ENCODE measurements around the gene WWOX. TPM values are rescaled to one million over a fixed set of nuclear protein-coding genes. Genes with fewer than 3 reads are reported as not detected.

WWOX gene
- total RNA-seq, 3 donors from 2014 or later (not counting 1 experiment from before 2014, with no cell fraction given), result 21.0 to 29.8 (median 27.0) TPM

DNA sequence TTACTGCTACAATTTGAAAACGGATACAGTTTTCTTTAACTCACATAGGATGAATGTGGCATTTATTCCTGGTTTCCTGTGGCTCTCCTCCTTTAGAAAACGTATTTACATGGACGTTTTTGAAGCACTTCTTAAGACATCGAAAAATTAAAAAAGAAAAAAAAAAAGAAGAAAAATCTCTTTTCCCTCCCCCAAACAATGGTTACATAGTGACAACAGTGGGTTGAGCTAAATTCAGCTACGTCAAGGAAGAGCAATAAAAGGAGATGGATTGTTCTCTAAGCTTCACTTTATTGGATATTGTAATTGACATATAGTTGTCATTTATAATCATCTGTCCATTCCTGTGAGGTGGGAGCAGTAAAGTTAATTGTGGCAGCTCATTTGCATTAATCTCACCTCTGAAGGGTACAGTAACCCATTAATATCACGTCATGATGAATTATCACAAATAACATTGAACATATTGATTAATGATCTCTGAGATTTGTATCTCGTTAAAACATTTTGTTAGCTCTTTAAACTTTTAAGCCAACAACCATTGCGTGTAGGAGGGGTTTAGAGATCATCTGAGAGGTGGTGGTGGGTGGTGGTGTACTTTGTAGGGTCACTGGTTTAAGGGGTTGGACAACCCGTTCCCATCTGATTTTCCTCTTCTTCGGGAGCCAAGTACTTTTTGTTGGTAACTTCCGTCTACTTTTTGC is 184.2 kb downstream of the WWOX start:
- Histone ChIP-seq H3K9me3 (ENCODE audit: control insufficient read depth, insufficient read depth, low read length) (no peaks in the 10 kb centered on the region), H3K36me3 (ENCODE audit: control insufficient read depth, insufficient read depth, low read length) (no peaks in the 10 kb centered on the region), H3K27ac (ENCODE audit: low read length) (no peak overlapping the region), H3K4me1 (ENCODE audit: control insufficient read depth, insufficient read depth, low read length) (no peaks in the 10 kb centered on the region), H3K4me3 (ENCODE audit: low read length) (no peak overlapping the region), H3K27me3 (ENCODE audit: control insufficient read depth, insufficient read depth, low read length) (no peaks in the 10 kb centered on the region)
- H3K4me3 Mint-ChIP-seq, result no peak overlapping the region
- DNase-seq (no peak), ATAC-seq (no peak)
- H3K27ac Mint-ChIP-seq, result no peak overlapping the region
- H3K9me3 Mint-ChIP-seq, result no peaks in the 10 kb centered on the region
- H3K36me3 Mint-ChIP-seq, result no peaks in the 10 kb centered on the region
- intact Hi-C loops (cut with micrococcal nuclease), result no loop called here
- no peaks in the 10 kb centered on the region for H3K27me3 Mint-ChIP-seq (ENCODE audit: low read depth in 2 of 2)
- 95% methylated on average over 6 of the region's 11 CpGs for WGBS (ENCODE audit: insufficient coverage)
- no peaks in the 10 kb centered on the region for H3K4me1 Mint-ChIP-seq
- TF ChIP-seq, protein P1, sequence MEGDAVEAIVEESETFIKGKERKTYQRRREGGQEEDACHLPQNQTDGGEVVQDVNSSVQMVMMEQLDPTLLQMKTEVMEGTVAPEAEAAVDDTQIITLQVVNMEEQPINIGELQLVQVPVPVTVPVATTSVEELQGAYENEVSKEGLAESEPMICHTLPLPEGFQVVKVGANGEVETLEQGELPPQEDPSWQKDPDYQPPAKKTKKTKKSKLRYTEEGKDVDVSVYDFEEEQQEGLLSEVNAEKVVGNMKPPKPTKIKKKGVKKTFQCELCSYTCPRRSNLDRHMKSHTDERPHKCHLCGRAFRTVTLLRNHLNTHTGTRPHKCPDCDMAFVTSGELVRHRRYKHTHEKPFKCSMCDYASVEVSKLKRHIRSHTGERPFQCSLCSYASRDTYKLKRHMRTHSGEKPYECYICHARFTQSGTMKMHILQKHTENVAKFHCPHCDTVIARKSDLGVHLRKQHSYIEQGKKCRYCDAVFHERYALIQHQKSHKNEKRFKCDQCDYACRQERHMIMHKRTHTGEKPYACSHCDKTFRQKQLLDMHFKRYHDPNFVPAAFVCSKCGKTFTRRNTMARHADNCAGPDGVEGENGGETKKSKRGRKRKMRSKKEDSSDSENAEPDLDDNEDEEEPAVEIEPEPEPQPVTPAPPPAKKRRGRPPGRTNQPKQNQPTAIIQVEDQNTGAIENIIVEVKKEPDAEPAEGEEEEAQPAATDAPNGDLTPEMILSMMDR (IDR thresholded peaks at IDR 0.05), result no peak

GRCh38 chr16:78284326-78284725 is 184.9 kb downstream of the WWOX start:
- H3K36me3 Mint-ChIP-seq, result no peaks in the 10 kb centered on the region
- Histone ChIP-seq H3K27me3 (ENCODE audit: control insufficient read depth, insufficient read depth, low read length) (no peaks in the 10 kb centered on the region), H3K4me1 (ENCODE audit: control insufficient read depth, insufficient read depth, low read length) (no peaks in the 10 kb centered on the region), H3K4me3 (ENCODE audit: low read length) (no peak overlapping the region), H3K9me3 (ENCODE audit: control insufficient read depth, insufficient read depth, low read length) (no peaks in the 10 kb centered on the region), H3K27ac (ENCODE audit: low read length) (no peak overlapping the region), H3K36me3 (ENCODE audit: control insufficient read depth, insufficient read depth, low read length) (no peaks in the 10 kb centered on the region)
- no peaks in the 10 kb centered on the region for H3K4me1 Mint-ChIP-seq
- no peaks in the 10 kb centered on the region for H3K9me3 Mint-ChIP-seq
- TF ChIP-seq, protein P1 (IDR thresholded peaks at IDR 0.05), result no peak
- DNase-seq (no peak), ATAC-seq (no peak)
- WGBS (ENCODE audit: insufficient coverage), result no CpG with 5 or more reads among the region's 1 CpG
- intact Hi-C loops (cut with micrococcal nuclease), result no loop called here
- H3K4me3 Mint-ChIP-seq, result no peak overlapping the region
- no peaks in the 10 kb centered on the region for H3K27me3 Mint-ChIP-seq (ENCODE audit: low read depth in 2 of 2)
- no peak overlapping the region for H3K27ac Mint-ChIP-seq

DNA sequence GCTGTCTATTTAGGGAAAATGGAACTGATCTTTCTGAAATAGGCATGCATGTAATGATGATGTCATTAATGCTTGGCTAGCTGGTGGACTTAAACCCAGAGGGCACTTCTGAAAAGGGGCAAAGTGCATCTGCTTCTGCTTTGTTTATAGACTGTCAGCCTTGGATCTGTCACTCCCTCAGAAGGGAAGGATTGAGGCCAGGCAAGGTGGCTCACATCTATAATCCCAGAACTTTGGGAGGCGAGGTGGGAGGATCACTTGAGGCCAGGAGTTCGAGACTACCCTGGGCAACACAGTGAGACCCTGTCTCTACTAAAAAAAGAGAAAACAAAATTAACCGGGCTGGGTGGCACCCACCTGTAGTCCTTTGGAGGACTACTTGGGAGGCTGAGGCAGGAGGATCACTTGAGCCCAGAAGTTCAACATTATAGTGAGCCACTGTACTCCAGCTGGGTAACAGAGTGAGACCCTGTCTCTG is 185.5 kb downstream of the WWOX start:
- WGBS (ENCODE audit: insufficient coverage), result 94% methylated on average over 3 of the region's 3 CpGs
- Mint-ChIP-seq H3K4me1 (no peaks in the 10 kb centered on the region), H3K9me3 (no peaks in the 10 kb centered on the region), H3K4me3 (no peak overlapping the region), H3K36me3 (no peaks in the 10 kb centered on the region), H3K27ac (no peak overlapping the region), H3K27me3 (ENCODE audit: low read depth in 2 of 2) (no peaks in the 10 kb centered on the region)
- TF ChIP-seq, protein P1 (IDR thresholded peaks at IDR 0.05), result no peak
- DNase-seq (no peak), ATAC-seq (no peak)
- intact Hi-C loops (cut with micrococcal nuclease), result no loop called here
- Histone ChIP-seq H3K36me3 (ENCODE audit: control insufficient read depth, insufficient read depth, low read length) (no peaks in the 10 kb centered on the region), H3K4me1 (ENCODE audit: control insufficient read depth, insufficient read depth, low read length) (no peaks in the 10 kb centered on the region), H3K9me3 (ENCODE audit: control insufficient read depth, insufficient read depth, low read length) (no peaks in the 10 kb centered on the region), H3K27ac (ENCODE audit: low read length) (no peak overlapping the region), H3K27me3 (ENCODE audit: control insufficient read depth, insufficient read depth, low read length) (no peaks in the 10 kb centered on the region), H3K4me3 (ENCODE audit: low read length) (no peak overlapping the region)

DNA sequence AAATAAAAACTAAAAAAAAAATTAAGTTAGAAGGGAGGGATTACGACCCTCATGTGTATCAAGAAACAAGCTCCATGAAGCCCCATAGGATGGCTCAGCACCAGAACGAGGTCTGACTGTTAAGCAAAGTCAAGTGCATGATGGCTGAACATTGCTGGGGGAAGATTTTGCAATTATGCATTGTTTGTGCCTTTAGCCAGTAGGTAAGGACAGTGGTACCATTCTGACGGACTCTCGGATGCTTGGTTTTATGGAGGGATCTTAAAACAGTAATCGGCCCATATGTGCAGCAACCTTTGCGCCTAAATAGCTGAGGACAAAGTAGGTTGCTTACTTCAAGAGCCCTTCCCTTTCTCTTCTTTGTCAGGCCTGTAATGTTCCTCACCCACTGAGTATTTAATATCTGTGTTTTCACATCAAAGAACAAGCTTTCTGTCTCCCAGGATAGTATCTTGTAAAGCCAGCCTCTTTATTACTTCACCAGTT is 186.0 kb downstream of the WWOX start:
- no peaks in the 10 kb centered on the region for H3K4me1 Mint-ChIP-seq
- WGBS (ENCODE audit: insufficient coverage), result 79% methylated on average over 6 of the region's 6 CpGs
- TF ChIP-seq, protein P1 (IDR thresholded peaks at IDR 0.05), result no peak
- DNase-seq, result no peak
- intact Hi-C loops (cut with micrococcal nuclease), result no loop called here
- H3K27ac ChIP-seq (ENCODE audit: low read length), result no peak overlapping the region
- no peak for ATAC-seq
- no peaks in the 10 kb centered on the region for H3K36me3 ChIP-seq (ENCODE audit: control insufficient read depth, insufficient read depth, low read length)
- H3K27me3 ChIP-seq (ENCODE audit: control insufficient read depth, insufficient read depth, low read length), result no peaks in the 10 kb centered on the region
- no peaks in the 10 kb centered on the region for H3K4me1 ChIP-seq (ENCODE audit: control insufficient read depth, insufficient read depth, low read length)
- no peaks in the 10 kb centered on the region for H3K9me3 ChIP-seq (ENCODE audit: control insufficient read depth, insufficient read depth, low read length)
- H3K4me3 ChIP-seq (ENCODE audit: low read length), result no peak overlapping the region
- no peaks in the 10 kb centered on the region for H3K9me3 Mint-ChIP-seq
- H3K36me3 Mint-ChIP-seq, result no peaks in the 10 kb centered on the region
- no peaks in the 10 kb centered on the region for H3K27me3 Mint-ChIP-seq (ENCODE audit: low read depth in 2 of 2)
- no peak overlapping the region for H3K27ac Mint-ChIP-seq
- no peak overlapping the region for H3K4me3 Mint-ChIP-seq

All from natural killer cell (primary cell).